SKM-1 (cell line): ENCODE data around the gene SHMT1.
"Not testable (repeated sequence)": the region's sequence is repeated elsewhere in the genome, so short reads cannot be mapped to it uniquely, and the experiment has no call there.

Experiments used
- DNase-seq: peaks from one replicate; lab custom pipeline; 2025; ENCODE audit not compliant: unreplicated experiment; lab: John Stamatoyannopoulos, UW

The SHMT1 gene

GRCh38 chr17:18363101-18364049 lies at the start of gene SHMT1:
TSS of gene SHMT1 (minus strand) at chr17:18363550. CDS start at chr17:18355981, 7,569 bp downstream.
- peak; percentile 87 for DNase-seq

GRCh38 chr17:18412001-18412538 lies 48.7 kb upstream of the SHMT1 start:
- not testable (repeated sequence) for DNase-seq

DNA sequence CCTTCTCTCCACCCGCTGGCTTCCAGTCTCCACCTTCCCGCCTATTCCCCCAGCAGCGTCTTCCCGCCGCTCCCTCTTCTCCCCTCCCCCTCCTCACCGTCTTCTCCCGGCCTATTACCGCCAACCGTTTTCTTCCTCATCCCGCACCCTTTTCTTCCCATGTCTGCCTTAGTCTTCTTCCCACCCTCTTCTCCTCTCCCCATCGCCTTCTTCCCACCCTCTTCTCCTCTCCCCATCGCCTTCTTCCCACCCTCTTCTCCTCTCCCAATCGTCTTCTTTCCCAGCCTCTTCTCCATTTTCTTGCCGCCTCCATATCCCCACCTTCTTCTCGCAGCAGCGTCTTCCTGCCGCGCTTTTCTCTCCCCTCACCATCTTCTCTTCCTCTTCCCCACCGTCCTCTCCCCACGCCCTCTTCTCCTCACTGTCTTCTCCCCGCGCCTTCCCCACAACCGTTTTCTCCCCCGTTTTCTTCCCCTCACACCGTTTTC lies 48.1 kb upstream of the SHMT1 start:
- not testable (repeated sequence) for DNase-seq

GRCh38 chr17:18410736-18411135 lies 47.4 kb upstream of the SHMT1 start:
- DNase-seq = not testable (repeated sequence)

DNA sequence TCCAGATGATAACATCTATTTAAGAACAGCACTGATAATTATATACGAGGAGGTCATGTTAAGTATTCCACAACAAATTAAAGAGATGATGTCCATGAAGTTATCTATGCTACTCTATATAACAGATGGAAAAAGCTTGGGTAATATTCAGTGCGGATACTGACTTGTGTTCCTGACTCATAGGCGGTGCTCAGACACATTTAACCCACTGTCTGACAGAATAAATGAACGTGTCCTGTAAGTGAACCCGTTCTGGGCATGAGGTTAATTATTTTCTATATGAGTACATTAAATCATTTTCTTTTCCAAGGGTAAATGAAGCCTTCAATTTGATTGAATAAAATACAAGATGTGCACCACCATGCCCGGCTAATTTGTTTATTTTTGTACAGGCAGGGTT lies 46.0 kb upstream of the SHMT1 start:
- DNase-seq = not testable (repeated sequence)

DNA sequence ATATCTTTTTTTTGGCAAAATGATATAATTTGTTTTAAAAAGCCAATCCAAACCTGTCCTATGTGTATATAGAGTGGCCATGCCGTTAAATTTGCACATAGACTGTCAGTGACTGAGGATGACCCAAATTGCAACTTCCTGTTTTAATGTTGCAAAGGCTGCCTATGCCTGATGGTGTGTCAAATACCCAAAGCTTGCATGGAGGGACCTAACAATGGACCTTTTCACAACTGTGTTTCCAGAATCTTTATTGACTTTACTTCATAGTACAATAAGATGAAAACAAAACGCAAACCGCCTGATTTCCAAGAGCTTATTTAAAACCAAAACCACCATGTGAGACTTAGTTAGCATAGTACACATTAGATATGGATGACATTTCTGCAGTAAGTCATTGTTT lies 45.6 kb upstream of the SHMT1 start:
- peak; percentile 8 for DNase-seq

- not testable (repeated sequence) for DNase-seq
These were observed 40.3 kb upstream of the SHMT1 start for GRCh38 chr17:18403604-18404003.

DNA sequence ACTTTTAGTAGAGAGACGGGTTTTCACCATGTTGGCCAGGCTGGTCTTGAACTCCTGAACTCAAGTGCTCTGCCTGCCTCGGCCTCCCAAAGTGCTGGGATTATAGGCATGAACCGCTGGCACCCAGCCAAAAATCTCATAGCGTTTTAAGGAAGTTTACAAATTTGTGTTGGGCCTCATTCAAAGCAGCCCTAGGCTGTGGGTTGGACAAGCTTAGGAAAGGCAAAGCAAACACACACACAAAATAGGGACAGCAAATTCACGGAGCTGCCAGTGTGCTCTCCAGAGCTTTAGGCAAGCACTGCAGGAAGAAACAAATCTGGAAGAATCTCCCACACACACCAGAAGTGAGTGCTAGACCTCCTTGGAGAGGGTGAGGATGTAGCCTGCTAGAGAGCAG lies 39.8 kb upstream of the SHMT1 start:
- DNase-seq = not testable (repeated sequence)

- DNase-seq = not testable (repeated sequence)
These were observed 38.7 kb upstream of the SHMT1 start for GRCh38 chr17:18401872-18402590.

DNA sequence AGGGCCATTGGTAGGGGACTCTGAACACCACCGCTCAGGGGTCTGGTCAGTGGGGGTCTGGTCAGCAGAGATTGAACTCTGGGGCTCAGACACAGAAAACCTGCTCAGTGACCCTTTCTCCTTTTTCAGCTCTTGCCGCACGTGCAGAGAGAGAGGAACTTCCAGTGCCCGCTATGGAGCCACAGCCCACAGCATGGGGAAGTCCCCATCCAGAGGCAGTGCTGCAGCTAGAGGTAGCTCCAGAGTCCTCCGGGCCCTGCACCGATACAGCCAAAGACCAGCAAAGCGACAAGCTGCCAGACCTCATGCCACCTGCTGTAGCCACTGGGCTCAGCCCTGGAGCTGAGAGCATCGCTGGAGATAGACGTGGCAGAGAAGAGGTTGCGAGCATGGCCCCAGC lies 25.4 kb upstream of the SHMT1 start:
- not testable (repeated sequence) for DNase-seq

DNA sequence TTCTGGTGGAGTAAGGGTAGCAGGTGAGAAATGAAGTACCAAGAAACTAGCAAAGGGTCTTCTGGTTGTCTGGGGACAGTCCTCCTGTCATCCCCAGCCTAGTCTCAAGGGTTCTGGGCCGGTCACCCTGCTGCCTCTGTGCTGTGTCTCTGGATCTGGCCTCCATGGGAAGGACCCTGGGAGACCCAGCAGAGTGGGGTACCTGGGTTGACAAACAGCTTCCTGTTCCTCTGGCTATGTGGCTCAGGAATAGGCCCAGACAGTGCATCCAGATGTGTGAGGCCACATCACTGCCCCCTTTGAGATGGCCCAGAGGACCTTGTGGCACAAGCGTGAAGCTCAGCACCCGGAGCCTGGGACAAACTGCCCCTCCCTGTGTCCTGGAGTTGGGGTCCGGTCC lies 24.9 kb upstream of the SHMT1 start:
- DNase-seq = not testable (repeated sequence)

DNA sequence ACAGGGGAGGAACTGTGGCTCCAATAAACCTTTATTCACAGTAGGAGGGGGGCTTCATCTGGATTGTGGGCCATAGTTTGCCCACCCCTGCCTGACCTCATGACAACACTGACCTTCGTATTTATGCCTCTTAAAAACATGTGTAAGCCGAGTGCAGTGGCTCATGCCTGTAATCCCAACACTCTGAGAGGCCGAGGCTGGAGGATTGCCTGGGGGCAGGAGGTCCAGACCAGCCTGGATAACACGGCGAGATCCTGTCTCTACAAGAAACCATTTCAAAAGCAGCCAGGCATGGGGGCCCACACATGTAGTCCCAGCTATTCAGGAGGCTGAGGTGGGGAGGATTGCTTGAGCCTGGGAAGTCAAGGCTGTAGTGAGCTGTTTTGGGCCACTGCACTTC lies 24.2 kb upstream of the SHMT1 start:
- not testable (repeated sequence) for DNase-seq

DNA sequence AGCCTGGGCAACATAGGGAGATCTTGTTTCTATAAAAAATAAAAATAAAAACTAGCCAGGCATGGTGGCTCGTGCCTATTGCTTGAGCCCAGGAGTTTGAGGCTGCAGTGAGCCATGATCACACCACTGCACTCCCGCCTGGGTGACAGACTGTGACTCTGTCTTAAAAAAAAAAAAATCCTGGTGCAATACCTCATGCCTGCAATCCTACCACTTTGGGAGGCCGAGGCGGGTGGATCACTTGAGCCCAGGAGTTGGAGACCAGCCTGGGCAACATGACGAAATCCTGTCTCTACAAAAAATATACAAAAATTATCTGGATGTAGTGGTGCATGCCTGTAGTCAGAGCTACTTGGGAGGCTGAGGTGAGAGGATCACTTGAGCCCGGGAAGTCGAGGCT lies 20.9 kb upstream of the SHMT1 start:
- not testable (repeated sequence) for DNase-seq

DNA sequence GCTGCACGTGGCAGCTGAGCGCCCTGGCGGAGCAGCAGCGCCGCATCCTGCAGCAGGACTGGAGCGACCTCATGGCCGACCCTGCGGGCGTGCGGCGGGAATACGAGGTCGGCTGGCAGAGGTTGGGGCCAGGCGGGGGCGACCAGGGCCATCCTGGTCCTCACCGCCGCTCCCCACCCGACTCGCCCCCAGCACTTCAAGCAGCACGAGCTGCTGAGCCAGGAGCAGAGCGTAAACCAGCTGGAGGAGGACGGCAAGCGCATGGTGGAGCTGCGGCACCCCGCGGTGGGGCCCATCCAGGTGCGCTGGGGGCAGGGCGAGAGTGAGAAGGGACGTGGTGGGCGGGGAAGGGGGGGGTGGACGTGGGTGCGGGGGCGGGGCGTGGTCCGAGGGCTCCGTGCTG lies 19.7 kb upstream of the SHMT1 start:
- not testable (repeated sequence) for DNase-seq

GRCh38 chr17:18382441-18383078 lies 19.2 kb upstream of the SHMT1 start:
- DNase-seq = no peak

- DNase-seq = no peak
These were observed 18.5 kb upstream of the SHMT1 start for GRCh38 chr17:18381953-18382245.

- DNase-seq = no peak
These were observed 18.0 kb upstream of the SHMT1 start for GRCh38 chr17:18381158-18381952.

DNA sequence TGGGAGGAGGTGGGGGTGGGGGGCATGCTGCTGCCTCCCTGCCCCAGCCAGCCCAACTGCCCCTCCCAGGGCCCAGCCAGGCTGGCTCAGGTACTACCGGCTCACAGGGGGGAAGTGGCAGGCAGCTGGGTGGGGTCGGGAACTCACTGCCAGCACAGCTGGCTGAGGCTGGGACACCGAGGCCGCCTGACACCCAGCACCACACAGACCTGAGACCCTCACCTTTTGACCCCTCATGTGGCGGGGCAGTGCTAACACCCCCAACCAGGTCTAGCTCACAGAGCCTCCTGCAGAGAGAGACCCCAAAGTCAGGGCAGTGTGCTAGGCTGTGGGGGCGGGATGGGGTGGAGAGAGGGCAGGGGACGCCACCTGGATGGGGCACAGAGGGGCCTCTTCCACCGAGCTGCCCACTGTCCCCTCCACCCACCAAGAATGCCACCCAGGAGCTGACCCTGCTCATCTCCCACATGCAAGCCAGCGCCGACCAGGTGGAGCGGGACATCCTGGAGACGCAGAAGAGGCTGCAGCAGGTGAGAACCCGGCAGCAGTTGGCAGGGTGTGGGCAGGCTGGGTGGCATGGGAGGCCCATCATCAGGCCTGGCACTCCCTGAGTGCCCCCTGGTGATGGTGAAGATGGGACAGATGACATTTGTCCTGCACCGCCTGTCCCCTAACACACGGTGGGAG lies 17.3 kb upstream of the SHMT1 start:
- no peak for DNase-seq

DNA sequence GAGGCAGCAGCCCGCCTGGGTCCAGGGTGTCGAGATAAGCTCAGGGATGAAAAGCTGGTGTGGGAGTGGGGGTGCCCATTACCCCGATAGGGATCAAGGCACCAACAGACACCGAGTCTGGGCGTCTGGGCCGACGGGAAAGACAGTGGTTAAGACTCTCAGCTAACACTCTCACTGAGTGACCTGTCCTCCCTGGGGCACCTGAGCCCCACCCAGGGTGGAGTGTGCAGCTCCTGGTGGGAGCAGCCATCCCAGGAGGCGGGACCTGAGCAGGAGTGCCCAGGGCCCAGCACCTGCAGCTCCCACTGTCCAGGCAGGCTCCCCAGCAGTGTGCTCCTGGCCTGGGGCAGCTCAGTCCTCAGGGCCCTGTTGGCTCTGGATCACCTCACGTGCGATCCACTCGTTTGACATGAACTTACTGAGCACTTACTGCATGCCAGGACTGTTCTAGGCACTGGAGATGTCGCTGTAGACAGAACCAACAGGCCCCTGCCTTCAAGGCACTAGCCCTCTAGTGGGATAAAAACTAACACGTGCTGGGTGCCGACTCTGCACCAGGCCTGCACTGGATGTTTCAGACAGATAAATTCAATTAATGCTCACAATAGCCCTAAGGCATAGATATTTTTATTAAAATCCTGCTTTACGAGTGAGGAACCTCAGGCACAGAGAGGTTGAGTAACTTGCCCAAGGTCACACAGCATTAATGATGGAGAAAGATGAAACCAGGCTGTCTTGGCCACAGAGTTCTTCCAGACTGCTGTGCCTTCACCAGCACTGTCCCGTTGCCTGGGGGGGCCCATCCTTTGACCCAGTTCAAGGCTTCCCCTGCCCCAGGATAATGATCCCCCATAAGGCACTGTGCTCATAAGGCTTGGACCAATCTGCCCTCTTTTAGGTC lies 16.1 kb upstream of the SHMT1 start:
- no peak for DNase-seq
